Effector CD4-positive, alpha-beta T cell (primary cell): ENCODE measurements around the gene ANKS1A.
"Not testable (repeated sequence)": the region's sequence is repeated elsewhere in the genome, so short reads cannot be mapped to it uniquely, and the experiment has no call there.

ENCODE experiments used
- DNase-seq: peaks from one replicate; pipeline ENCODE4 v3.0.0-alpha.2; 2020

Gene ANKS1A

DNA sequence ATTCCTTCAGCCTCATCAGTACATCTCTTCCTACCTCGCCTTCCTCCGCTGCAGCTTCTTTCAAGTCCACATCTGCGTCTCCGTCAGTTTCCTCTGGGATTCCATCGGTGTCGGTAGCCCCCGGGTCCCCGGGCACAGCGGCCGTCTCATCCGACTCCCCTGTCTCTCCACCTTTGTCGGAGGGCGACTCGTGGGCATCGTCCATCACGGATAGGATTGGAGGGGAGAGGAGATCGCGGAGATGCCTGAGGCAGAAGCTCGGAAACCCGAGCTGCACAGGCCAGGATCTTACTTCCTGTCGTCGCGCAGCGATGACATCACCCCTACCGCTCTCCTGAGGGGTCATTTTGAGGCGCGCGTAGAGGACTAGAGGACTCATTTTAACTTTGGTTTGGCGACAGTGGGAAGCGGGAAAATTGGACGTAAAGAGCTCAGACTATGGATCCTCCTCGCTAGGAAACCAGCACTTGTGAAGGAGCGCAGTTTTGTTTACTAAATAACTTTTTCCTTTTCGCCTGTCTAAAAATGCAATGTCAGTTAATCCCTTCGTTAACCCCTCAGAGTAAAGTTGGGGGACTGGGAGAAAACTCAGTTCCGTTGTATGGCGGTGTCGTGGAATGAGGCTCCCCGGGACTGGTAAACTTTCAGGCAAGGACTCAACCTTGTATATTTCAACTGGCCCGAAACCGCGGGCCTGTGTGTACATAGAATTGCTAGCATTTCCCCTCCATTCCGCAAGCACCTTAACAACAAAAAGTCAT lies 1.1 kb upstream of the ANKS1A start, which contains the start of gene TAF11:
TSS of gene TAF11 (minus strand) at position 290 of the 761 bp plus-strand sequence. CDS start at position 205, 85 bp downstream.
- peak; percentile 90 for DNase-seq

DNA sequence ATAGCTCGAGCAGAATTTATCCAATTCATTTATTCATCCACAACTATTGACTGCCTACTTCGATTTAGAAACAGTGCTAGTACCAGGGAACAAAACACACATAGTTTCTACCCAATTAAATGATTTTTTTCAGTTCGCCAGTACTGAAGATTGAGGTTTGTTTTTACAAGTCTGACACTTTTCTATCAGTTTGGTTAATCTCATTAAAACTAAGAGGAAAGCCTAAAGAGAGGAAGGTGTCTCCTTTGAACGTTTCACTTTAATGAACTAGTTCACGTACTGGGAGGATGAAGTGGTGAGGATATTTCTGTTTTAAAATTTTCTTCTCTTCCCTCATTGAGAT lies 570 bp upstream of the ANKS1A start:
- no peak for DNase-seq

DNA sequence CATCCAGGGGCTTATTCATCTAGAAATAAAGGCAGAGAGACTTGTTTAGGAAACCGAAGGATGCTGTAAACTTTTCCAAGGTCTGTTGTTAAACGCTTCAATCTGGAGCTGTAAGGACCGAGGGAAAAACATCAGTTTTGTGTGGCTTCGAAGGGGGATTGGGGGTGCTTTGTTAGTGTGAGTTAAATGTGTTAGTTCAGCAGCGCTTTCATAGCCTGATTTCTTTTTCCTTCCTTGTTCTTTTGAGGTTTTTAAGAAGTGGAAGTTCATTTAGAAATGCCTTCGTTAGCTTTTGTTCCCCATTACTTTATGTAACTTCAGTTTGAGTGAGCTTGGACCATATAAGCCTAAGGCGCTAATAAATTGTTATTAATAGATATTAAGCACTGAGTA lies 1.5 kb downstream of the ANKS1A start:
- DNase-seq, result no peak

DNA sequence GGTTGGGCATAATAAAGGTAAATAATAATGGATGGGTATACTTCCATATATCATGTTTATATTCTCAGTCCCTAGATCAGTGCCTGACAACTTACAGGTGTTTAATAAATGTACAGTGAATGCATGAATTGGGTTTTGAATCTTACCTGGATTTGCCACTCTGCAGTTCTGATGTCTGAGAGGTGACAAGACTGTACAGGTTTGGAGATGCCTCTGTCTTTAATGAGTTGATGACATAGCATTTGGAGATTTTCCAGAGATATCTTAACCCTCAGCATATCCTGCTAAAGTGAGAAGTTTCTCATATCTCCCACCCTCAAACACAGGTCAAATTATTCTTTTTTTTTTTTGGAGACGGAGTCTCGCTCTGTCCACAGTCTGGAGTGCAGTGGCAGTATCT lies 2.2 kb downstream of the ANKS1A start:
- DNase-seq, result no peak

DNA sequence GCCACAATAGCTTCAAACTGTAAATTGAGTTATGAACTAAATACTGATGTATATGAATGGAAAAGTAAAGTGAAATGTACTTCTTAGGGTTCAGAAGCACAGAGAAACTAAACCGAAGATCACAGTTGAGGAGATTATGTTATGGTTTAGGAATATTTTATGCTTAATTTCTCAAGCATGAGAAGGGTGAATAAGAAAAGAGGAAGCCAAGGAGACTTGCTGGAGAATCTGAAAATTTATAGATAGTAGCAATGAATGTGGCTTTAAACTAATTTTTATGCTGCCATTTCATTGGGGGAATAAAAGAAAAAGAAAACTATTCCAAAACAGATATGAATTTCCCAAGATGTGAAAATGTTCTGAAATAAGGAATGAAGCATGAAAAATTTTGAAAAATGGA lies 5.6 kb downstream of the ANKS1A start:
- no peak for DNase-seq

DNA sequence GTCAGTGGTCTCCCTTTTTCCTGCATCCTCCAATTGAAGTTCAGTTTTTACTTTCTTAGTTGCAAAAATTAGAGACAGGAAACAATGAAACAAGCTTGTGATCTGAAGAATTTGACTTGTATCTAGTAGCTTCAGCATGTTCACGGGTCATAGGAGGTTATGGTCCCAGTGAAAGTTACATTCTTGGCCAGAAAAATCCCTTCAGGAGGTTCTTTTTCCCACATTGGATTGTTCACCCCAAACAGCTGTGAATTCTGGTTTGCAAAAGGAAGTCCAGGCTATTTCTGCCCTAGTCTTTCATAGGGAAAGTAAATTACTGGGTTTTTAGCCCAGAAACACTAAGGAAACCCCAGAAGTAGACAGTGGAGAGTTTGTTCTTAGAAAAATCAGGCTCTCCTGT lies 8.1 kb downstream of the ANKS1A start:
- no peak for DNase-seq

DNA sequence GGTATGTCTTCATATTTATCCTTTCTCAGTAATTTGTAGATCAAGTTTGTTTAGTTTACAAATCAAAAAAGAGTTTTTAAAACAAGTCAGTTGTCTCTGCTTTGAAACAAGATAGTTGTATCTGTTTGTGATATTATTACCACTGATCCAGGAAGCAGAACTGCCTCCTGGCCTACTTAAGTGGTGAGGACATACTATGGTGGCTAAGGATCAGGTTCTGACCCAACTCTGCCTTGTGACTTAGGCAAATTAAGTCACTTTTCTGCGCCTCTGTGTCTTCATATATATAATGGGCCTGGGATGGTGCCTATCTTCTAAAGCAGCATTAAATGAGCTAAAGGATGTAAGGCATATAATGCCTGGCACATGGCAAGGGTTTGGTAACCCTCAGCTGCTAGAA lies 8.7 kb downstream of the ANKS1A start:
- no peak for DNase-seq

DNA sequence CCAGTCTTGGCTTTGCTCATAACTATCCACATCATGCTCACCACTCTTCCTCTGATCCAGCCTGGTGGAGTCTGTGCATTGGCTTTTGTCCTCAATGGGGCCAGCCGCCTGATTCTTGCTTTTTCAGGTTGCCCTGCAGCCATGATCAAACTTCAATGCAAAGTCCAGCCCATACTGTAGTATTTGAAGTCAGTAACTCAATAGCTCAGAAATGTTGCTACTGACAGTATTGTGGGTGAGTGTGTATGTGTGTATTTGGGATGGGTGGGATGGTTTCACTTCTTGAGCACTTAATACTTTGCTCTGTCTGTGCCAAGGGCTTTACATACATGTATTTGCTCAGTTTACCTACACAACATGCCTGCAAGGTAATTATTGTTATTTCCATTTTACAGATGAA lies 10.7 kb downstream of the ANKS1A start:
- DNase-seq, result not testable (repeated sequence)

DNA sequence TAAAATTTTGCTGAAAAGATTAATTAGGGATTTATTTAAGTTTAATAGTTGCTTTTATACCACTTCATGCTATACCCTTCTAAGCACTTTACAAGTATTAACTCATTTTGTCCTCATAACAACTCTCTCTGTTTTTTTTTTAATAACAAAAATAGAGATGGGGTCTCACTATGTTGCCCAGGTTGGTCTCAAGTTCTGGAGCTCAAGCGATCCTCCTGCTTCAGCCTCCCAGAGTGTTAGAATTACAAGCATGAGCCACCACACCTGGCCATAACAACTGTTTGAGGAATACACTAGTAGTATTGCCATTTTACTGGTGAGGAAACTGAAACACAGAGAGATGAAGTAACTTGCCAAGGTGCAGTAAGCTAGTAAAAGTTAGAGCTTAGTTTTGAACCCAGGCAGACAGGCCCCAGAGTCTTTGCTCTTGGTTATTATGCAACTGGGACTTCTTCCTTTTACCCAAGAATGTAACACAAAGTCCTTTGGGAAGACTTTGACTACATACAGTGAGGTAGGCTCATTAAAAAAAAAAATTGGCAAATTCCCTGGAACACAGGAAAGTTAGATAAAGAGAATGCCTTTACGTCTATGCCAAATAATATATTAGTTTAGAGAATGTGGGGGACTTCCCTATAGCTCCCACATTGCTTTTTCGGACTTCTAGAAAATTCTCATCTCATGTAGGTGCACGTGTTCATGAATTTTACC lies 11.4 kb downstream of the ANKS1A start:
- DNase-seq, result no peak

DNA sequence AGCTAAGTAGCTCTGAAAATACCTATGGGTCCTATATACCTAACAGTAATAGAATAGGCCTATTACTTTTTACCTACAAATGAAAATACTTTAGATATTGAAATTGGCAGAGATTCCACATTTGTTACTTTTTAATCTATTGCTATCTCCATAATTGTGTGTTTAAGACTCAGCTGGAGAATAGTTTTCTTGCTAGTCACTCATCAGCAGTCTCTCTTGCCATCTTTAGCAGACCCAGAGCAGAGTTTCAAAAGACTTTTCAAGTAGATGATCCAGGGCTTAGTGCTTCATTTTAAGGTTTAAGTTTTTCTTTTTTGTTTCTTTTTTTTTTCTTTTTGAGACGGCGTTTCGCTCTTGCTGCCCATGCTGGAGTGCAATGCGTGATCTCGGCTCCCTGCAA lies 12.9 kb downstream of the ANKS1A start:
- no peak for DNase-seq

DNA sequence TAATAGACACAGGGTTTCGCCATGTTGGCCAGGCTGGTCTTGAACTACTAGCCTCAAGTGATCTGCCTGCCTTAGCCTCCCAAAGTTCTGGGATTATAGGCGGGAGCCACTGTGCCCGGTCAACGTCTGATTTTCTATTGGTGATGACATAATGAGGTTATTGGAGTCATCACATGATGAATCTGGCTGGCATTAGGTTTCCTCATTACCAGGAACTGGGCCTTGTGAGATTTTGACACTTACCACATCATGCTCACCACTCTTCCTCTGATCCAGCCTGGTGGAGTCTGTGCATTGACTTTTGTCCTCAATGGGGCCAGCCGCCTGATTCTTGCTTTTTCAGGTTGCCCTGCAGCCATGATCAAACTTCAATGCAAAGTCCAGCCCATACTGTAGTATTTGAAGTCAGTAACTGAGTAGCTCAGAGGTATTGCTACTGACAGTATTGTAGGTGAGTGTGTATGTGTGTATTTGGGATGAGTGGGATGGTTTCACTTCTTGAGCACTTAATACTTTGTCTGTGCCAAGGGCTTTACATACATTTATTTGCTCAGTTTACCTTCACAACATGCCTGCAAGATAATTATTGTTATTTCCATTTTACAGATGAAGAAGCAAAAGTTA lies 16.0 kb downstream of the ANKS1A start:
- no peak for DNase-seq

DNA sequence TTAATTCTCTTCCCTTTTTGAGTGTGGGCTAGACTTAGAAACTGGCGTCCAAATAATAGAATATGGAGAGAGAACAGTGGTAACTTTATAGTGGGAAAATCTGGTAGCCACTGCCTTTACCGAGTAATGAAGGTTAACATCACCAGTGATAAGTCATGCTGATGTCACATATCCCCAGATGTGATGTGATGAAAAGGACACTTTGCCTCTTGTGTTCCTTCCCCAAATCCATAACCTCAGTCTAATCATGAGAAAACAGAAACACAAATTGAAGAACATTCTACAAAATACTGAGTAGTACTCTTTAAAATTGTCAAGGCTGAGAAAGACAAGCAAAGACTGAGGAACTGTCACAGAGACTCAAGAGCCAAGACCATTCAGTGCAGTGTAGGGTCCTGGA lies 17.8 kb downstream of the ANKS1A start:
- no peak for DNase-seq

DNA sequence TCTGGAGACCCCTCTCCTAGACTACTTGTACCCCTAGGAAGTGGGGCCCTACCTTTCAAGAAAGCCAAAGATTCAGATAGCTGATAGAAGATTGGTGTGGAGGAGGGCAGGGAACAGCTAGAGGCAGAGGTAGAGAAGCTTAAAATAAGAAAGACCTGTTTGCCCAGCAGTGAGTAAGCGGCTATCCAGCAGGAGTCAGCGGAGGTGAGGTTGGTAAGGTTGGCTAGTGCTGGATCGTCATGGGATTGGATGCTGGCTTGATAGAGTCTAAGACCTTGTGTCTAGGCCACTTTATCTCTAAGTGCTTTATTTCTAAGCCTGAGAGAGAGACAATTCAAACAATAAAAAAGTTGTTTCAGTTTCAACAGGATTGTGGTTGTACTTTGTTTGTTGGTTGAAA lies 19.1 kb downstream of the ANKS1A start:
- no peak for DNase-seq

DNA sequence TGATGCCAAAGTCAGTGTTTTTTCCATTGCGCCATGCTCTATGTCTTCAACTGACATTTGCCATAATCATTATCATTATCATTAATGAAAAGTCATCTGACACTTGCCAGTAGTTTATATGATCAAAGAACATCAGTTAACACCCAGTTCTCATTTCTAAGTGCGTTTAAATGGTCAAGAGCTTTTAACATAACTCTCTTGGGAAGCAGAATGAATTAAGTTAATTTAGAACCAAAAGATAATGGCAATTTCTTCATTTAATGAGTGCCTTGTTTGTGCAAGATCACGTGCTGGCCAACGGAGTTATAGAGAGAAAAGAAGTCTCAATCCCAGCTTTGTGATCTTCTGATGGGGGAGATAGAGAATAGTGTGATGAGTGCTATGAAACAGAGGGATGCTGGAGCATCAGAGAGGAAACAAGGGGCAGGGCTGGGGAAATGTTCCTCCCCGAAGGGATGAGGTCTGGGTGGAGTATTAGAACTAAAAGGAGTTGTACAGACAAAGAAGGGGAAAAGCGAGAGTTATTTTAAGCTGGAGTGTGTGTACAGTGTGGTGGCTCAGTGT lies 20.3 kb downstream of the ANKS1A start:
- DNase-seq, result no peak

DNA sequence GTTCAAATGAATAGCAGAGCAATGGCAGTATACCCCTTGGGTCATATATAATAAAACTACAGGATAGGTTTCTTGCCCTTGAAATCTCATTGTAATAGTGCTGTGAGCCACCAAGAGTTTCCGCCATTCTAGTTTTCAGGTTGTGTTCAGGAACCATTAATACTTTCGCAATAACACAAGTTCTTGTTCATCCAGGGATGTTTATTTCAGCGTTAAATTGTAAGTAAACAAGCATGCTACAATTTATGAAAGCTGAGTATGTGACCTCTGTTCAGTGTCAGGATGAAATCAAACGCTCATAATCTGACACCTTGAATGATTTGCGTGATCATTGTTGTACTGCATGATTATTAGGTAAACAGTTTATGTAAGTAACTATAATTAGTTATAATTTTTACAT lies 22.8 kb downstream of the ANKS1A start:
- DNase-seq, result no peak

DNA sequence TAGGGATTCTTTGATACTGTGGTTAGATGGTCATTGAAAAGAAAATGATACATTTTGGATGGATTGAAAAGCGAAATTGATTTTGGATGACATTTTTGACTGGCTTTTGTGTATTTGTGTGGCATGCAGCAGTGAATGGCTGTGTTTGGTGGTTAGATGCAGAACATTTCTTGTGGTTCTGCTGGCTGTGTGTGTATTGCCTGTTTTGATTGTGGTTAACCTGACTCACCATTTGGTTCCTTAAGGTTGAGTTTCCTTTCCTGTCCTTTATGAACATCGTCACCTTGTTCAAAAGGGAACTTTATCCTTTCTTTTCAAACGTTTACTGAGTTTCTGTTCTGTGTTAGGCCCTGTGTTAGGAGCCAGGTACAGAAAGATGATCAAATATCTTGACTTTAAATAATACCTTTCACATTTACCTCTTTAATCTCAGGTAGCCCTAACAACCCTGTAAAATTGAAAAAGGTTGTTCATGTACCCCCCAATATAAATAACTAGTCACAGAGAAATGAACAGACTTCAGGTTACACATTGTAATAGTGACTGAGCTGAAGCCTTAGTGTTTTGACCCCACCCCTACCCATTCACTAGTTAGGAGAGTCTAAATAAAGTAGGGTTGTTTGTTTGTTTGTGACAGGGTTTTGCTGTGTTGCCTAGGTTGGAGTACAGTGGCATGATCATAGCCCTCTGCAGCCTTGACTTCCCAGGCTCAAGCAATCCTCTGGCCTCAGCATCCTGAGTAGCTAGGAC lies 23.8 kb downstream of the ANKS1A start:
- peak; percentile 6 for DNase-seq

DNA sequence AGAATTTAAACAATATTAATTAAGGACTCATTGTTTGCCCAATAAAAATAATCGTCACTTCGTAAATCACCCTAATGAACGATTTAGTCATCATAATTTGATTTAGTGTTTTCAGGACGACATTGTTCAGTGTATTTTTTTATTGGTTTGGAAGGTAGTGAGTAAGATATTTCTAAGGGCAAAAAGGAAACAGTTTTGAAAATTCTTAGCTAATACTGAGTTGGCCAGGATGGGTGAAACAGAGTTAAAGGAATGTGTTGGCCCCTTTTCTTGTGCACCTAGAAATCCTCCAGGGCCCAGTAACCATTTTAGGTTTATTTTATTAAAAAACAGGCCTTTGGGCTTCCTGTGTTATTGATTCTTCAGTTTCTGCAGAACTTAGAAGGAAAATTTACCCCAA lies 25.3 kb downstream of the ANKS1A start:
- DNase-seq, result no peak

DNA sequence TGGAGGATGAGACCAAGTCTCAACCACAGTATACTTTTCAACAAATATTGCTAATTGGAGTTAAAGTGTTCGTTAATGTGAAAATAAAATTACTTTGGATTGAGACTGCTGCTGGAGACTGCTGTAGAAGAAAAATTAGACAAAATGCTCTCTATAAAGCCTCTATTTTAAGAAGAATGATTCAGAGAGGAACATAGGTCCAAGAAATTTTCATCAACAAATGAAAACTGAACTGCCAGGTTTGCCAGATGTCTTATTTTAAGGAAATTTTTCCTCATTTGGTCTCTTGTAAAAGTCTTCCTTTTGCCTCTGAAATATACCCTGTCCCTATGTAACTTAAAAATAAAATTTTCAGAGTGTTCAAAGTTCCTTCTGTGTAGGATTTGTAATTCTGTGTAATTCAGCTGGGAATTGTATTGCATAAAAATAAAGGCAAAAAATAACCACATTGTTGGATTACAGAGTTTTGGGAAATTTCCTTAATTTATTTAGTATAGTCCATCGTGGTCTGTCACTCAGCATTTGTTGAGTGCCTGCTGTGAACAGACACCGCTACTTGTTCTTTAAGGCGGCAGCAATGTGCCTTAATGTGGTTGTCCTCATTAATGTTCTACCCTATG lies 27.4 kb downstream of the ANKS1A start:
- no peak for DNase-seq

DNA sequence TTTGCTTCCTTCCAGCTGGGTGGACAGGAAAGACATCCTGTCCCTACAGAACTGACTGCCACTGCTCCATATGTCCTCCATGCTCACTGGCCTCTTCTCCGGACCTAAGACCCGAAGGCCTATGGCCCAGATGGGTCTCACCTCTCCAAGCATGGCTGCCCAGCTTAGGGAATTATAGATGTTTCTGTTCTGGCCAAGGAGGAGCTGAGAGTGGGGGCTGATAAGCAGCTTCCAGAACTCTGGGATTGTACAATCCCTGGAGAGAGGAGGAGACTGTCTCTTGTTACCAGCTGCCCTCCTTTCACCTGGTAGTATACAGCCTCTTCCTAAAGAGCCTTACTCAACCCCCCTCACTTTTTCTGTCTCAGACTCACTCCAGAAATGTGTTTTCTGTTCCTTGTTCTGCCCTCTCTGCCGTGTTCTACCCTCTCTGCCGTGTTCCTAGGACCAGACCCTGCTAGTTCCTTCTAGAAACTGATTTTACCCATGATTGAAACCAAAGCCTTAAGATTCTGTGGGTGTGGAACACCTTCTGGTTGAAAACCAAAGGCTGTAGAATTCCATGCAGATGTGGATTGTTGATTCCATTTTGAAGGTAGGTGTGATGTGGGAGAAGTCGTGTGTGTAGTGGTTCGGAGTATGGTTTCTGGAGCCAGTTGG lies 28.7 kb downstream of the ANKS1A start:
- no peak for DNase-seq

DNA sequence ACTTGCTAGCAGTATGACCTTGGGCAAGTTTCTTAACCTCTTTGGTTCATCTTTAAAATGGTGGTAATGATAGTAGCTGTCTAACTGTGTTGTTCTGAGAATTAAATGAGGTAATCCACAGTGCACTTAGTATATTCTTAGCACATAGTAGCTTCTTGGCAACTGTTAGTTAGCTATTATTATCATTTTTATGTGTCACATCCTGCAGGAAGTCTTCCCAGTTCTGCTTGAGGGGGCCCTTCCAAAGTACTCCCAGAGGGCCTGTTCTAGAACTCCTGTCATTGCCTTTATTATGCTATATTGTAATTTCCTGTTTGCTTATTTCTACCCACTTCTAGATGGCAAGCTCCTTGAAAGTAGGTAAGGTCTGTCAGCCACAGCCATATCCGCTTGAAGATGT lies 30.6 kb downstream of the ANKS1A start:
- no peak for DNase-seq

DNA sequence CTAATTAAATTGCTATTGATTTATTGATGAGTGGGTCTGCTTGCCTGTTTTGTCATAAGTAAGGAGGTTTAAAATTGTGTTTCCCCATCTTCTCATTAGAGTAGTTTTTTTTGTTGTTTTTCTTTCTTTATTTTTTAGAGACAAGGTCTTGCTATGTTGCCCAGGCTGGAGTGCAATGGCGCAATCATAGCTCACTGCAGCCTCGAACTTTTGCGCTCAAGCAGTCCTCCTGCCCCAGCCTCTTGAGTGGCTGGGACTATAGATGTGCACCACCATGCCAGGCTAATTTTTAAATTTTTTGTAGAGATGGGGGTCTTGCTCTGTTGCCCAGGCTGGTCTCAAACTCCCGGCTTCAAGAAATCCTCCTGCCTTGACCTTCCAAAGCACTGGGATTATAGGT lies 31.0 kb downstream of the ANKS1A start:
- no peak for DNase-seq

DNA sequence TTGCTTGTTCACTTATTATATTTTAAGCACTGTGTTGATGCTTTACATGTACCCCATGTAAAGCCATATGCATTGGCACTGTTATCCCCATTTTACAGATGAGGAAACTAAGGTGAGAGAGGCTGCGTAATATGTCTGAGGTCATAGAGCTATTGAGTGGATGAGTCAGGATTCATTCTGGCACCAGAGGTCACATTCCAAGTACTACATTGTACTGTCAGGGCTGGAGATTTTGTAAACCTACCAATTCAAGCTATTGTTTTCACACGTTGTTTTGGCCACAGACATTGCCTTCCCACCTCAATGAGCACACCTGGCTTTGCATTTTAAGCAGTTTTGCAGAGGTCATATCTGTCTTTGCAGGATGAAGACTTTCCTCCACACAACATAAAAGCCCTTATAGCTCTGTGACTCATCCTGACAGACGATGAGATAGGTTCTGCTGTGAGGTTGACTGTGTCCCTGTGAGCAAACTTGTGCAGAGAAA lies 33.2 kb downstream of the ANKS1A start:
- DNase-seq, result no peak
